AG20443 (cell line): ENCODE results near the gene C9orf72.

Source experiments
- DNase-seq: peaks from one replicate; pipeline ENCODE4 v3.0.0; 2012; ENCODE audit warnings: low spot score, mixed read lengths

The C9orf72 gene

GRCh38 chr9:27539479-27540441 is 33.5 kb downstream of the C9orf72 start:
- DNase-seq: peak; percentile 54

GRCh38 chr9:27538647-27539046 is 34.6 kb downstream of the C9orf72 start:
- no peak for DNase-seq

- no peak for DNase-seq
Observed at GRCh38 chr9:27537756-27538155, 35.5 kb downstream of the C9orf72 start.

- no peak for DNase-seq
Observed at GRCh38 chr9:27537027-27537435, 36.2 kb downstream of the C9orf72 start.

- no peak for DNase-seq
Observed at GRCh38 chr9:27536168-27536567, 37.1 kb downstream of the C9orf72 start.

- no peak for DNase-seq
Observed at GRCh38 chr9:27535701-27536118, 37.6 kb downstream of the C9orf72 start.

- DNase-seq: no peak
Observed at GRCh38 chr9:27534658-27535209, 38.5 kb downstream of the C9orf72 start.

GRCh38 chr9:27534131-27534530 is 39.1 kb downstream of the C9orf72 start:
- DNase-seq: no peak

GRCh38 chr9:27533311-27533710 is 40.0 kb downstream of the C9orf72 start:
- DNase-seq: no peak

GRCh38 chr9:27532046-27532445 is 41.2 kb downstream of the C9orf72 start:
- no peak for DNase-seq

- DNase-seq: no peak
Observed at GRCh38 chr9:27530915-27531755, 42.1 kb downstream of the C9orf72 start.

- peak; percentile 91 for DNase-seq
Observed at GRCh38 chr9:27529316-27530278, 43.7 kb downstream of the C9orf72 start, which contains the start of gene MOB3B. Gene MOB3B, minus strand, starts transcription at chr9:27529814. Its CDS starts 74,264 bp downstream, at chr9:27455550.

- peak; percentile 30 for DNase-seq
Observed at GRCh38 chr9:27528886-27529315, 44.4 kb downstream of the C9orf72 start.

- DNase-seq: peak; percentile 69
Observed at GRCh38 chr9:27528076-27528885, 45.0 kb downstream of the C9orf72 start.

GRCh38 chr9:27527702-27528075 is 45.6 kb downstream of the C9orf72 start:
- no peak for DNase-seq

GRCh38 chr9:27524236-27524635 is 49.0 kb downstream of the C9orf72 start, which contains the start of gene IFNK:
Gene IFNK, plus strand, starts transcription at chr9:27524290. Its CDS starts 47 bp downstream, at chr9:27524337.
- no peak for DNase-seq

GRCh38 chr9:27523141-27523540 is 50.1 kb downstream of the C9orf72 start:
- no peak for DNase-seq

- no peak for DNase-seq
Observed at GRCh38 chr9:27520986-27521385, 52.3 kb downstream of the C9orf72 start.

- no peak for DNase-seq
Observed at GRCh38 chr9:27519466-27520465, 53.5 kb downstream of the C9orf72 start.
